Stimulated activated CD4-positive, alpha-beta T cell treated with anti-CD3 and anti-CD28 coated beads, Interleukin-1b, Interleukin-23, amount 100 ng/mL, for 1 hour (primary cell): ENCODE data around the gene DNAJB4.
"Not testable (repeated sequence)": the region's sequence is repeated elsewhere in the genome, so short reads cannot be mapped to it uniquely, and the experiment has no call there.

ENCODE experiments used
- DNase-seq, 2 donors: peaks; one replicate each; pipeline ENCODE4 v3.0.0-alpha.2; 2020; ENCODE audit warnings: low read depth in 2 of 2

The DNAJB4 gene

DNA sequence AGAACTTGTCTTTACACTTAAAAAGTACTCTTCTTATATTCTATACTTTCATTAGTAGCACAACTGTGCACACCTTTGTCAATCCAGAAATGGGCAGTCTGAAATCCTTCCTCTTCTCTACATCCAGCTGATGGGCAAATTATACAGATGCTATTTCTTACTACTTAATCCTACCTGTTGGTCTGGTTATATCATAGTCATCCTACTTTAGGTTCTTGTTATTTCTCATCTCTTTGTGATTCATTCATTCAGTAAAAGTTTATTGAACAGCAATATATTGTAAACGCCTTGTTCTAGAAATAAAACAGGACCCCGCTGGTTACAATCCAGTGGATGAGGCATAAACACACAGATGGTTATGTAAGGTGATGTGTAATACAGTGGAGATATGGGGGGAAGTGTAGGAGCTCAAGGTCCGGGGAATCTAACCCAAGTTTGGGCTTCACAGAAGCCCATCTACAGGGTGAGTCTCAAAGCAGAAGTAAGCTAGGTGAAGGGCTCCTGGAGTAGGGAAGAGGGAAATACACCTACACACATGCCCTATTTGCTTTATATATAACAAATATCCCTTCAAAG is 14.0 kb upstream of the DNAJB4 start:
- DNase-seq, result no peak

DNA sequence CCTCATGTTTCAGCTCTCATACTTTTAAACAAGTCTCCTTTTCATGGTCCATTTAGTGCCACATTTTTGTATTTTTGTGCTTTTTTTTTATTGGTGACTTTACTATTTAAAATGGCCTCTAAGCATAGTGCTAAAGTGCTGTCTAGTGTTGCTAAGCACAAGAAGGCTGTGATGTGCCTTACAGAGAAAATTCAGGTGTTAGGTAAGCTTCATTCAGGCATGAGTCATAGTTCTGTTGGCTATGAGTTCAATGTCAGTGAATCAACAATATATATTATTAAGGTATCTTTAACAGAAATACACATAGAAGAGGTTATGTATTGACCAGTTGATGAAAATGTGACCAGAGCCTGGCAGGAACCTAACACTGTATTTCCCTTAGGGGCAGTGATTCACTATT is 13.1 kb upstream of the DNAJB4 start:
- no peak for DNase-seq

DNA sequence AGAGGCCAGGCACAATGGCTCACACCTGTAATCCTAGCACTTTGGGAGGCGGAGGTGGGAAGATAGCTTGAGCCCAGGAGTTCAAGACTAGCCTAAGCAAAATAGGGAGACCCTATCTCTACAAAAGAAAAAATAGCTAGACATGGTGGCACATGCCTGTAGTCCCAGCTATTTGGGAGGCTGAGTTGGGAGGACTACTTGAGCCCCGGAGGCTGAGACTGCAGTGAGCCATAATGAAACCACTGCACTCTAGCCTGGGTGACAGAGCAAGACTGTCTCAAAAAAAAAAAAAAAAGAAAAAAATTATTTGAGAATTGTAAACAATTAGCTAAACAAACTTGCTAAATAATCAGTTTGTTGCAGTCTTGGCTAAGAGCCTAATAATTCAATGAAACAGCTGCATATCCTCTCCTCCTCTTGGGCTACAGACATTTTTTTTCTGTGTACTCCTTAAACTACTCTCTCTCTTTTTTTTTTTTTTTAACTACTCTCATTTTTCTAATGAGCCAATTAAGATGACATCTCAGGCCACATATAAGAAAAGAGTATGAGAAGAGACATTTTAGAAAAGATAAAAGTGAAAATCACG is 10.5 kb upstream of the DNAJB4 start:
- DNase-seq, result no peak

DNA sequence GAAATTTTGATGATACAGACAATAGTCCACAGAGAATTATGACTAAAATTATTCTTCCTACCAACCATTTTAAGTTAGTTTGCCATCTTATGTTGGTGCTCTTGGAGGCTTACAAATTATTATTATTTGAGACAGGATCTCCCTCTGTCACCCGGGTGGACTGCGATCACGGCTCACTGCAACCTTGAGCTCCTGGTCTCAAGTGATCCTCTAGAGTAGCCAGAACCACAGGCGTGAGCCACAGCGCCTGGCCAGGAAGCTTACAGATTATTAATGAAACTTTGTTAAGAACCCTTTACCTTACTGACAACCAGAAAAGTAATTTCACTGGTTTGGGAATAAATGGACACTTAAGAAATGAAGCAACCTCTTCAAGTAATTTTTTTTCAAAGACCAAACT is 8.0 kb upstream of the DNAJB4 start:
- no peak for DNase-seq

DNA sequence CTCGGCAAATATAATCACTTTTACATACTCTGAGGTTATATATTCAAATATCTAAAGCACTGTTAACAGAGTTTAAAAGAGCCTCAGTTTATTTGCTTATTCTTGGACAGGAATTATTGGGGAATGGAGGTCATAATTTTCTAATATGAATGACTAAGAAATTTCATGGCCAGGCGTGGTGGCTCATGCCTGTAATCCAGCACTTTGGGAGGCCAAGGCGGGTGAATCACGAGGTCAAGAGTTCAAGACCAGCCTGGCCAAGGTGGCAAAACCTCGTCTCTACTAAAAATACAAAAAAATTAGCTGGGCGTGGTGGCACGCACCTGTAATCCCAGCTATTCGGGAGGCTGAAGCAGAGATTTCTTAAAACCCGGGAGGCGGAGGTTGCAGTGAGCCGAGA is 4.2 kb upstream of the DNAJB4 start:
- DNase-seq, result not testable (repeated sequence)

DNA sequence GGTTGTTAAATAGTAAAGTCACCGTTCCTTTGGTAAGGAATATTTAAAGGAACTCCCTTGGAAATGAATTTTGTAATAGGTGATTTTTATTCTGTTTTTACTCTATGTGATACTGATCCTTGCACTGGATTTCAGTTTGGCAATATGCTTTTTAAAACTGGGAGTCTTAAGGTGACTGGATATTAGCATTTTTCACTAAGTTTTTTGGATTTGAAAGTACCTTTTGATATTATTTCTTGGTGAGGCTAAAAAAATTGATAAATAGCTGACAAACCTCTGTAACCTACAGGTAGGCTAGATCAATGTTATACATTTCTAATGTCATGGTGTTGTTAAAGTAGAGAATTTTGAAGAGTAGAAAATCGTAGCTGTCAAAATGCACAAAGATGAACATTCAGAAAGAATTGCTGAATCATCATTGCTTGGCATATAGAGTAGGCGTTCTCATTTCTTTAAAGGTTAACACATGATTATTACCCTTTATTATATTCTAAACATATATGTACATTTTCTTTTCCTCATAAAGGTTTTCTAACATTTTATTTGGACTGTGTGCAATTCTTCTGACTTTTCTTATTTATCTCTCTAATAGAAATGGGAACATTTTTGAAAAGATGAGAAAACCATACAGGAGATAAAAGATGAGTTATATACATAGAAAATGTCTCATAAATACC is 1.5 kb upstream of the DNAJB4 start:
- no peak for DNase-seq

DNA sequence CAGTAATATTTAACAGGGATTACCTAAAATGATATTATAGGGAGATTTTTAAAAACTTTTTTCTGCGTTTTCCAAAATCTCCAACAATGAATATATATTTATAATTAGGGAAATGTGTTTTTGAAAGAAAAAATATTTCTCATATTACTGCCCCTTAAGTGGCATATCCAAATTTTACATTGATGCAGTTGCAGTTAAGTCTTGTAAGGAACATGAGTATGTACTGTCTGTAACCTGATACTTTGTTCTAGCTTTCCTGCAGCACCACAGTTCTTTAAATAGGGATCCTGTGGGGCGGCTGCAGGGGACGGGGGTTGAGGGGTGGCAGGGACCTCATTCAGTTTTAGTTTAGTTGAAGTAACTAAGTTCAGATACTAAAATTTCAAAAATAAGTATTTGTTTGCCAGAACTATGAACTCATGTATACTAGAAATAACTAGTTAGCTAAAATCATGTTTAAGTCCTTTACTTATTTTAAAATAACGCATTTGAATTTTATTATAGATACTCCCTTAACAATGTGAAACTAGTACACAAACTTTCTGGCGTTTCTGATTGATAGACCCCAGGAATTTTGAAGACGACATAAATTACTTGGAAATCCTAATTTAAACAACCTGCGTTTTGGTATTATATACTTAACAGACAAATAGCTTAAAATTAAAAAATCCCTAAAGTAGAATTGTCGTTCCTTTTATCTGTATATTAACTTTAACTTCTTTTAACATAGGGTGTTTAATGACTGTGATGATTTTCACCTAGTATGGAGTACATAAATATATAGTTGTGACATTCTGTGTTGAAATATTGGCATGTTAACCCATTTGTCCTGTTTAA is 639 bp upstream of the DNAJB4 start:
- DNase-seq, result no peak

DNA sequence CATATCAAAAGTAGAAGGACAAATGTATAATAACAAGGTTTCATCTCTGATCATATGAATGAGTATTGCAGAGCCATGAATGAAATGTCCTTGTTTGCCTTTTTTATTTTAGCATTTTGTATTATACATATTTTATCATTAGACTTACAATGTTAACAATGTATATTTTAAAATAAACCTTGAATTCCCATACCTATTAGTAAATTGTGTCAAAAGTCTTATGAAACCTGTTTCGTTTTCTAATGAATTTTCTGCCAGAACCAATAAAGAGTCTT is 646 bp downstream of the DNAJB4 start:
- DNase-seq, result no peak

DNA sequence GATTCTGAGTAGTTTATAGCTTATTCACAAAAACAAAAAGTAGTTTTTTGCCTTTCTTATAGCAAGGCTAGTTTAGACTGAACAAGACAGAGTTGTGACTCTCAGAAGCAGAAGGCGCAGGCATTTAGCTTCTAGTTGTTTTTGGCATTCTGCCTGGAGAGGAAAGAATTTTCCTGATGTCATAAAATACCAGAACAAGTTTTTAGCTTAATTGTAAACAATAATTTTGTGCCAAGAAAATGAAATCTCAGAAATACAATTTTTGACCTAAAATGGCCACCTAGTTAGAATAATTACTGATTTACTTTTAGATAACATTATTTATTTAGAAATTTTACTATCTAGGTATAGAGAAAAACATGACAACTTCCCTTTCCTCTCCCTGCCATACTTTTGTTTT is 1.0 kb downstream of the DNAJB4 start:
- no peak for DNase-seq

DNA sequence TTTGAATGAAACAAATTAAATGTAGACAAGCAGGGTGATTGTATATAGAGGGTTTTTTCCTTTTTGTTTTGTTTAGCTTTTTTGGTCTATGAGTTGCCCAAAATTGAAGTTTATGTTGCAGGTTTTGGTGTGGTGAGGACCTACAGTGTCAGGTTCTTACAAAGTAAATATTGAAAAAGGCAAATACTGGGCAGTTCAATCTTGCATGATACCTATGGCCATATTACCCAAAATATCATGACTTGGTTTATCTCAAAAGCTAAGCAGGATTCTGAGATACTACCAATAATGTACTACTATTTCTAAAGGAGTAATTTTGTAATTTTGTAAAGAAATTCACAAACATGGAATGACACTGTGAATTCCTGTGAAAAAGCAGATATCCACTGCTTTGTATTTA is 1.8 kb downstream of the DNAJB4 start:
- DNase-seq, result no peak

DNA sequence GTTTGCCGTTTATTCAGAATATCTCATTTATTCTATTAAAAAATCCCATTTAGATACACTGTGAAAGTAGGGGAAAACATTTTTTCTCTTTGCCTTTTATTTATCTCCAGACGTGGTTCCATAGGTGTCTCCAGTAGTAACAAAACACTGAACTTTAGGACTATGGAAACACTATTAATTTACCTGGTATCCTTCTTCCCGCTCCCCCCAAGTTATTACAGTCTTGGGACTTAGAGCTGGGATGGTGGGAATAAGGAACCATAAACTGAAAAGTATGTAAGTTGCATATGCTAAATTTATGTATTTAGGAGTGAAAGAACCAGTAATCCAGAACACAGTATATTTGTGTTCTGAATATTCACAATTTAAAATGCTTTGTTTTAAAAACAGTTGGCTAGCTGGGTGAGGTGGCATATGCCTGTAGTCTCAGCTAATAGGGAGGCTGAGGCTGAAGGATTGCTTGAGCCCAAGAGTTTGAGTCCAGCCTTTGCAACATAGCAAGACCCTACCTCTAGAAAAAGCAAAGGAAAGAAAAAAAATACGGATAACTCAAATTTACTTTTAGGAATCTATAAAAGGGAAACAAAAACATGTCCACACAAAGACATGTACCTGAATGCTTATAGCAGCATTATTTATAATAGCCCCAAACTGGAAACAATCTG is 3.1 kb downstream of the DNAJB4 start:
- DNase-seq, result no peak

DNA sequence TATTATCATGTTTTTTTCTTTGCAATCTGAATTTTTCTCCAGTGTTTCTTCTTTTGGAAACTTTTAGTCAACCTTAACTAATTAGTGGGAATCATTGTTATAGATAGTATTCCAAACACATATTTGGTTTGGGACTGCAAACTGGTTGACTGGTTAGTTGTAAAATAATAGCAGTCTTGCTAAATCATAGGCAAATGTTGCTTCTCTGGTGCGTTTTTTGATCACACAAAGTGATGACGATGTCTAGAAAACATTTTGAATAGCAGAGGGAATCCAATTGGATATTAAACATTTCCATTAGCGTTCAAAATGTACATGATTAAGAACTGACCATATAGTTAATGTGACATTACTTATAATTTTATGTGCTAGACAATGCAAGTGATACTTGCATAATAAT is 4.5 kb downstream of the DNAJB4 start:
- no peak for DNase-seq

DNA sequence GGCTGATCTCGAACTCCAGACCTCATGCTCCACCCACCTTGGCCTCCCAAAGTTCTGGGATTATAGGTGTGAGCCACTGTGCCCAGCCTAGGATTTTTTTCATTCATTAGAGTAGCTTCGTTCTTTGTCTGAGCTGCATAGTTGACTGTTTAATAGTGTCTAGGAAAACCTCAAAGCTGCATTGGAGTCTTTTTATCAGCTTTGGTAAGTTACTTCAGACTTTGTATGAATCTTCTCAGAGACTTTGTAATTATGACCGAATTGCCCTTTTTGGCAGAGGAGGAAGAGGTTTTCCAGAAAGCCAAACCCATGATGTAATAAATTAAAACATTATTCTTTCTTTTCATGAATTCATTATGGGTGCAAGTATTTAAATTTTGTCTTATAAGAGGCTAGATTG is 5.1 kb downstream of the DNAJB4 start:
- no peak for DNase-seq

DNA sequence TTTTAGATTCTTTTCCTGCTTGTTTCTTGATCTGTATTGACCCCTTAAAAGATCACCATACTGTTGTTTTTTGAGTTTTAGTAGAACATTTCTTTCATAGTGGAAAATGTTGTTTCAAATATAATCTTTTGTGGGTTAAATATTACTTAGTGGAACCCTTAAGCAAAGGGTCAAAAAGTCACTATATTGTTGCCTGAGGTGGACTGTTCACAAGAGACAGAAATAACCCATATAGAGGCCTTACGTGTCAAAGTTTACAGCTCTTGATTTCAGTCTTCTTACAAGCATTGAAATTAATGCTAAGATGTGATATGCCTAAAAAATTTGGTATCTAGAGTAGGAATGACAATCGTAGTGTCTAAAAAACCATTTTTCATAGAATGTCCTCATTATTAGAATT is 6.3 kb downstream of the DNAJB4 start:
- no peak for DNase-seq

DNA sequence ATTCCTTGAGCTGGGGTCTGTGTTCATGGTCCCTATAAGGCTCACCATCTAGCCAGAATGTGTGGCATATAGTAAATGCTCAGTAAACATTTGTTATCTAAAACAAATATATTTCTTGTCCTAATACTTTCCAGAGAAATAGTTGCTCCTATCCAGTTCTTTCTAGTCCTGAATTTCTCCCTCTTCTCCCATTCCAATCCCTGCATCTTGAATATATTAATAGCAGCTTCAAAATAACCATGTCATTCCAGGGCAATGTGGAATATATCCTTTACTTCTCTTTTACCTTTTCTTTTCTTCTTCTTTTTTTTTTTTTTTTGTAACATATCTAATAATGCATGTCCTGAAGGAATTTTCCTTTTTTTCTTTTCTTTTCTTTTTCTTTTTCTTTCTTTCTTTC is 10.4 kb downstream of the DNAJB4 start:
- DNase-seq, result no peak

DNA sequence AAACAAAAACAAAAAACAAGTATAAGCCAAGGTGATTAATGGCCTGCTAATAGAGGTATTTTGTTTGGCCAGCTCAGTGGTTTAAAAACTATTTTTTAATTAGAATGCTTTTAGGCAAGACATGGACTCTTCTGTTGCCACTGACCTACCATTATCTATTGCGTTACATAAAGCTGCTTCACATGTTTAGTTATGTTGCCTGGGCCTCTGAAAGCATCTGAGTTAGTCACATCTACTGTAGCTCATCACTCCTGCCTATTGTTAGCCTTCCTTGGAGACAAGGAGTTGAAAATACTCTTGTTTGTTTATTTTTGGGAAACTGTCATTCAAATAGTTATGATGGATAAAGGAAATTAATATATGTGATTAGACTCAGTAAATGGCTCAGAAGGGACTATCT is 14.3 kb downstream of the DNAJB4 start:
- no peak for DNase-seq

DNA sequence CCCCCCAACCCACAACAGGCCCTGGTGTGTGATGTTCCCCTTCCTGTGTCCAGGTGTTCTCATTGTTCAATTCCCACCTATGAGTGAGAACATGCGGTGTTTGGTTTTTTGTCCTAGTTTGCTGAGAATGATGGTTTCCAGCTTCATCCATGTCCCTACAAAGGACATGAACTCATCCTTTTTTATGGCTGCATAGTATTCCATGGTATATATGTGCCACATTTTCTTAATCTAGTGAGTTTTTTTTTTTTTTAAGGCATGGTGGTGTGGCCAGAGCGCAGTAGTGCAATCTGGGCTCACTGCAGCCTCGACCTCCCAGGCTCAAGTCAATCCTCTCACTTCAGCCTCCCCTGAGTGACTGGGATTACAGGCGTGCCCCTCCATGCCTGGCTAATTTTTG is 16.4 kb downstream of the DNAJB4 start:
- not testable (repeated sequence) for DNase-seq

DNA sequence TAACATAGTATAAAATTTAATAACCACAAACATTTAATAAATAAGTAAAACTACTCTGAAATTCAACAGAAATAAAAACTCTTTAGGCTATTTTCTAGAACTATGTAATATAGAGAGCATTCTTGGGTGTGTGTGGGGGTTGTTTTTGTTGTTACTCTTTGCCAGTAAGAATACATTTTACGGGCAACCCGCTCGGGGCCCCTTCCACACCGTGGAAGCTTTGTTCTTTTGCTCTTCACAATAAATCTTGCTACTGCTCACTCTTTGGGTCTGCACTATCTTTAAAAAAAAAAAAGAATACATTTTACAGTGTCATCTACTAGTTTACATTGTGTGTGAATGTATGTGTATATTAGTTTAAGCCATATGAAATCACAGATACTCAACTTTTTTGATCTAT is 25.1 kb downstream of the DNAJB4 start:
- DNase-seq, result no peak

DNA sequence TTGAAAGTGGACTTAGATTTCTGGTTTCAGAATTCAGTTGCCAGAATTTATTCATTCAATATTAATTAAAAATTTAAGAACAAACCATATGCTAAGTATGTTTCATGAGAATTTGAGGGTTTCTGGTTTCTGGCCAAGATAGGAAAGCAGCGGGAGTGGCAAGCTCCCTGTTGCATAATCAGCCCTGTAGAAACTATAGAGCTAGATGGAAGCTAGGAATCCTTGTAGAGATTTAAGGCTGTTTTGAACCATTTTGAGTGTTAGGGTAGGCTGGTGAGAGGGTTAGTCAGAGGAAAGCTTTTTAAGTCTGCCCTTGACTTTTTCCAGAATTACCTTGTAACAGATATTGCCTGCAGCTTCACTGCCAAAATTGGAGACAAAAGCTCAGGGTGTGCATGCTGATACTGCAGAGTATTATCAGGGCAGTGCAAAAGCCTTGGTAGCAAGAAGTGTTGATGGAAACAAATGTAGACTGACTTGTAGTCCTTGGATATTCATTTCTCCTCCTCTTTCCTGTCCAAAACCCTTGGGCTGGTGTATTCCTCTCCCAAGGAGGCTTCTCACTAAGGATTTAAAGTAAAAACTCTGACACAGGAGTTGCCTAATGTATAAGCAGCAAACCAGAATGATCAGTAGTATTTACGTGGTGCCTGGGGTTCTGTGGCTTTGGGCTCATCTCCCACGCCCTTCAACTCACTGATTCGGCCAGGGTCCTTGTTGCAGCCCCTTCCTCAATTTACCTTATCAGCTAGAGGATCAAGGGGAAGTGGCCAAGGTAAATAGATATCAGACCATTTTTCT is 28.5 kb downstream of the DNAJB4 start:
- no peak for DNase-seq

DNA sequence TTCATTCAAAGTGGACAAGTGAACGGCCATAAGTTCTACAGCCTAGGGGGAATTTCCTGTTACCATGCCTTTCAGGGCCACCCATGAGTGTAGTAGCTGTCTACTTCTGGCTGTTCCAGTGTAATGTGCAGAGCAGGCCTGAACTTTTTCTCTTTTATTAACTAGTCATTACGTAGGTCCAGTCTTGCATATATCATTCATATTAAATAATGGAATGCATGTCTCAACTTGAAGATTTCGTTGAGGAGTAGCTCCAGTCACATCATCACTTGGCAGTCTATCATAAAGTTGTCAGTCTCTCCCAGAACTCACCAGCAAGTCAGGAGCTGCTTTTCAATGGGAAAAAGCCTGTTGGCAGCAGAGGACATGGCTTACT is 29.0 kb downstream of the DNAJB4 start:
- no peak for DNase-seq

DNA sequence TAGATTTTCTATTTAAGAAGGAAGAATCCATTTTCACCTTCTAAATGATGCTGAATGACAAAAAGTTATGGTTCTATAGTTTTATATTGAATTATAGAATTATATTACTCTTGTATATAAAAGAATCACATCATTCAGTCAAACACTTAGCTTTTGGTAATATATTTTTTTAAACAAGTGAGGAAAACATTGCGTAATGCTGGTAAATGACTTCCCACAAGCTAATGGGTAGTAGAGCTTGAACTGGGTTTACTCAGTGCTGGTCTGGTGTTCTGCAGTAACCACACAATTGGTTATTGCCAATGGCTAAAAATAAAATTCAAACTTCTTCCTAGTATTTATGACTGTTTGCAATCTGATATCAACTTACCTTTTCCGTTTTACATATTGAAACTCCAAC is 30.4 kb downstream of the DNAJB4 start:
- no peak for DNase-seq

DNA sequence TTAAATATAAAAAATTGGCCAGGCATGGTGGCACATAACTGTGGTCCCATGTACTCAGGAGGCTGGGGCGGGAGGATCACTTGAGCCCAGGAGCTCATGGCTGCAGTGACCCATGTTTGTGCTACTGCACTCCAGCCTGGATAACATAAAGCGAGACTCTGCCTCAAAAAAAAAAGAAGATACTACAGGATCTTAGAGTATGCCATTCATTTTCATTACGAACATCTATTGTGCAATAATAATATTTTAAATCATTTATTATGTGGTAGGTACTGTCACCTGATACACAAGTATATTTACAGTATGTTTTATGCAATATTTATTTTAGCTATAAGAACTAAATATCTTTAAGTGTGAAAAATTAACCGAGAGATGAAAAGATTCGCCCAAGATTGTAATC is 31.7 kb downstream of the DNAJB4 start:
- no peak for DNase-seq
